CD4-positive, alpha-beta T cell treated with Interferon gamma for 1 hour (primary cell): ENCODE results near the gene KMT2C.
"Not testable (repeated sequence)": the region's sequence is repeated elsewhere in the genome, so short reads cannot be mapped to it uniquely, and the experiment has no call there.

Experiments
- DNase-seq: peaks from one replicate; pipeline ENCODE4 v3.0.0-alpha.2; 2020

KMT2C gene

GRCh38 chr7:152353281-152353680, 82.5 kb downstream of the KMT2C start:
- not testable (repeated sequence) for DNase-seq

DNA sequence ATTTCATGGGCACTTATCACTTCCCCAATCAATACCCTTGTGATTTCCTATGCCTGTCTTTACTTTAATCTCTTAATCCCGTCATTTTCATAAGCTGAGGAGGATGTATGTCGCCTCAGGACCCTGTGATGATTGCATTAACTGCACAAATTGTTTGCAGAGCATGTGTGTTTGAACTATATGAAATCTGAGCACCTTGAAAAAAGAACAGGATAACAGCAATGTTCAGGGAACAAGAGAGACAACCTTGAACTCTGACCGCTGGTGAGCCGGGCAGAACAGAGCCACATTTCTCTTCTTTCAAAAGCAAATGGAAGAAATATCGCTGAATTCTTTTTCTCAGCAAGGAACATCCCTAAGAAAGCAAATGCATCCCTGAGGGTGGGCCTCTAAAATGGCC, 84.1 kb downstream of the KMT2C start:
- not testable (repeated sequence) for DNase-seq

DNA sequence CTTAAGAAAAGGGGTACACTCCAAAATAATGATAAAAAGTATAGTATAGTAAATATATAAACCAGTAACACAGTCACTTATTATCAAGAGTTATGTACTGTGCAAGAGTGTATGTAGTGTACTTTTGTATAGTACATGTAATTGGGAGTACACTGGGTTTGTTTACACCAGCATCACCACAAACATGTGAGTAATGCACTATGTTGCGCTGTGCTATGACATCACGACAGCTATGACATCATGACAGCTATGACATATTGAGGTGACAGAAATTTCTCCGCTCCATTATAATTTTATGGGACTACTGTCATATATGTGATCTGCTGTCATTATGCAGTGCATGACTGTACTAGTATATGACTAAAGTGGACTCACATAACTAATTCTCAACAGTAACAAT, 84.6 kb downstream of the KMT2C start:
- DNase-seq, result no peak

DNA sequence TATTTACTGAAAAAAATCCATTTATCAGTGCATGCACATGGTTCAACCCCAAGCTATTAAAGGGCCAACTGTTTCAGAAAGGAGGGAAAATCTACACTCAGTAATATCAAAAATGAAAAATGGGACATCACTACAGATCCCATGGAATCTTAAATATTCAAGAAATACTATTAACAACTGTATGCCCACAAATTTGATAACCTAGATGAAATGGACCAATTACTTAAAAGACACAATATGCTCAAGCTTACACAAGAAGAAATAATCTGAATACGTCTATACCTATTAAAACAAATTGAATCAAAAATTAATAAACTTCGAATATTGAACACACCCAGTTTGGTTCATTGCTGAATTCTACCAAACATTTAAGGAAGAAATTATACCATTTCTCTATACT, 87.9 kb downstream of the KMT2C start:
- DNase-seq, result no peak

GRCh38 chr7:152344253-152344652, 91.5 kb downstream of the KMT2C start:
- DNase-seq, result no peak

DNA sequence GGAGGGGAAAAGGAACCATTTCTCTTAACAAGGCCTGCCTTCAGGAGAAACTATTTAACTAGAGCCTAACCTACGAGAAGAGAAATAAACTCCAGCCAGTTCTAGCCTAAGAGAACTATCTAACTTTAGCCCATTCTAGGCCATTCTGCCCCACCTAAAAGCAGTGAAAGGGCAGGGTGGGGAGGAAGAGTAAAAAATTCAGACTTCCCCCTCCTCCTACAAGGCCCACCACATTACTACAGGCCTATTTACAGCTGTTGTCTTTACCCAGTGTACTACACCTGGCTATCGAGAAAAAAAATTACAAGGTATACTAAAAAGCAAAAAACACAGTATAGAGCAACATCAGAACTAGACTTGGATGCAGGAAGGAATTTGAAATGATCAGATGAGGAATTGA, 93.0 kb downstream of the KMT2C start:
- DNase-seq, result no peak

DNA sequence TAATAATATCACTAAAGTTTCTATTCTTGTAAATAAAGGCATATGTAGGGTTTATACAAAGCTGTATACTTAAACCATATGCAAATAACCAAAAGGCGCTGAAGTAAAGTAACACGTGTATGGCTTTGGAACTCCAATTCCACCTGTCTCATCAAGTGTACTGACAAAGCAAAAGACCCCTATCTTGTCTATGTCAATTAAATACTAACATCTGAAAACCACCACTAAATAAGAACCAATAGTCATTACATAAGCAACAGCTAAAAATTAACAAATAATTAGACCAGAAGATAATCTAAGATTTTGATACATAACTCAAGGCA, 93.9 kb downstream of the KMT2C start:
- DNase-seq, result no peak

- DNase-seq, result no peak
Observed at GRCh38 chr7:152341039-152341913, 94.5 kb downstream of the KMT2C start.

GRCh38 chr7:152340161-152340560, 95.6 kb downstream of the KMT2C start:
- no peak for DNase-seq

DNA sequence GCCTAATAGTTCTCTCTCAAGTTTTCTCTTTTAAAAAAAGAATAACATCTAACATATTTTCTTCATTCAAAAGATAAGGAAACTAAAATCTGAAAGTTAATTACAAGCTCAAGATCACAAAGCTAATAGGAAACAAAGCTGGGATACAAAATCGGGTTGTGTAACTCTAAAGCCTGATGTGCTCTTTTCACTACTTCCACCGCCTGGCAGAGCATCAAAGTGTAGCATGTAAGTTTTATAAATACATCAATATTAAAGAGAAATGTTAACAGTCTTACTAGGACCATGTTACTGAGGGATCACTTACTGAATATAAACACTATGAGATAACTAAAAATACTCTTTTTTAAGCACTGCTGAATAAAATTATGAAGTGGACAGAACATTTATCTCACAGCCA, 97.2 kb downstream of the KMT2C start:
- DNase-seq, result no peak

DNA sequence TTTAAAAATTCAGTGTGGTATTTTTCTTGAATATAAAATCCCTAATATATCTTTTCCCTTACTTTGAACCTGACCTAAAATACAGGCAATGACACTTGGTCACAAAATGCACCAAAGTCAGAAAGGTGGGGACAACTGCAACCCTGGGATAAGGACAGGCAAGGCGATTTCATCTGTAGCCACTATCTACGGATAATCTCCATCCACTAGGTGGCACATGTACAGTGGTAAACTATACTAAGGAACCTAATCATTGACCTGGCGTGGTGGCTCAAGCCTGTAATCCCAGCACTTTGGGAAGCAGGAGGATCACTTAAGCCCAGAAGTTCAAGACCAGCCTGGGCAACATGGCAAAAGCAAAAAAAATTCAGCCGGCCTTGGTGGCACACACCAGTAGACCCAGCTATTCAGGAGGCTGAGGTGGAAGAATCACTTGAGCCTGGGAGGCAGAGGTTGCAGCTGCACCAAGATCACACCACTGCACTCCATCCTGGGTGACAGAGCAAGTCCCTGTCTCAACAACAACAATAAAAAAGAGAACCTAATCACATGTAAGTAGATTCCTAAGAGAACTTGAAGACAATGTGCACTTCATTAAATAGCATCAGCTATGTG, 98.9 kb downstream of the KMT2C start:
- no peak for DNase-seq

DNA sequence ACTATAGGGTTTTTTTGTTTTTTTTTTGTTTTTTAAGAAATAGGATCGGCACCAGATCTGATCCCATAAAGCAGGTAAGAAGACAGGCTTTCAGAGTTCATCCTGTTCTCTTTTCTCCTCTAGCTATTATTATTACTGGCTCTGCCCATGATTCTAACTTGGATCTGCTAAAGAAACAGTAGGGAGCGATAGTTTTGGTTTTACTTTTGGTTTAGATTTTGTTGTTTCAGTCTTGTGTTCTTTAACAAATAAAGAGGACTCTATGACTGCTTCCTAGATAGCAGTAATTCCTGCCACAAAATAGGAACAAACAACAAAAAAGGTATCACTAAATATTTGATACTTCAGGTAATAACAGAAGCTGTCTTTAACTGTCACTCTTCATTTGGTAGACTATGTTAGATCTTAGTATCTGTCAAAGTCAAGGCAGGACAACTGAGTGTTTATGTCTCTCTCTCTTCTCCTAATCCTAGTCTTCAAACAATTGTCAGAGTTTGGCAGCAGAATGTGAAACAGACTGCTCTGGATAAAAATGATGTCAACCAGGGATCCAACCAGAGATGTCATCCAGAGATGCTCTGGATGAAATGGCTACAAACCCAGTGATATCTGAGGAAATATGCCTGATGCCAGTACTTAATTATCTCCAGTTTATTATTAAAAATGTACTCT, 99.8 kb downstream of the KMT2C start:
- DNase-seq, result no peak

DNA sequence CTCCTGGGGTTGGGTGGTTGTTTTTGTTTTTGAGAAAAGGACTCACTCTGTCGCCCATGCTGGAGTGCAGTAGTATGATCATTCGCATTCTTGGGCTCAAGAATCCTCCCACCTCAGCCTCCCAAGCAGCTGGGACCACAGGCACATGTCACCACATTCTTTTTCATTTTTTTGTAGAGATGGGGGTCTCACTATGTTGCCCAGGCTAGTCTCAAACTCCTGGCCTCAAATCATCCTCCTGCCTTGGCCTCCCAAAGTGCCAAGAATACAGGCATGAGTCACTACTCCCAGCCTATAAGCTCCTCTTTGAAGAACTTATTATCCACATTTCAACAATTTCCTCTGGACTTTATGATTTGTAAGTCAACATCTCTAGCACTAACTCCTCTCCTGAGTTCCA, 102.7 kb downstream of the KMT2C start:
- DNase-seq, result no peak

DNA sequence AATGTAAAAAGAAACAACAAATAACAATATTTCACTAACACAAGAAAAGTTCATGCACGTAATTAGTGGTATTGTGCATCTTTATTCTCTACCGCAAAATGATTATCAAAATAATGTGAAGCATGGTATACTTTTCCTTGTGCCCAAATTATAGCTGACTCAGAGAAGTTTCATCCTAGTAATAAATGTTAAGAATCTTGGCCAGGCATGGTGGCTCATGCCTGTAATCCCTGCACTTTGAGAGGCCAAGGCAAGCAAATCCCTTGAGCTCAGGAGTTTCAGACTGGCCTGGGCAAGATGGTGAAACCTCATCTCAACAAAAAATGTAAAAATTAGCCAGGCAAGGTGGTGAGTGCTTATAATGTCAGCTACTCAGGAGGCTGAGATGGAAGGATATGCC, 105.0 kb downstream of the KMT2C start:
- DNase-seq, result no peak

DNA sequence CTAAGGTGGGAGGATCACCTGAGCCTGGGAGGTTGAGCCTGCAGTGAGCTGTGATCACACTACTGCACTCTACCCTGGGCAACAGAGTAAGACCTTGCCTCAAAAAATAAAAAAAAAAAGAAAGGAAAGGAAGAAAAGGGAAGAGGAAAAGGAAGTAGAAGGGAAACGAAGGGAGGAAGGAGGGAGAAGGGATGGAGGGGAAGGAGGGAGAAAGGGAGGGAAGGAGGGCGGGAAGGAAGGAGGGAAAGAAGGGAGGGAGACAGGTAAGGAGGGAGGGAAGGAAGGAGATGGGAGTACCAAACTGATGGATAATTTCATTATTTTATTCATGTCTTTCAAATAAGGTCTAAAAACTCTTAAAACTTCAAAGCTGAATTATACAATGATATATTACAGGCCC, 106.3 kb downstream of the KMT2C start:
- DNase-seq, result no peak

DNA sequence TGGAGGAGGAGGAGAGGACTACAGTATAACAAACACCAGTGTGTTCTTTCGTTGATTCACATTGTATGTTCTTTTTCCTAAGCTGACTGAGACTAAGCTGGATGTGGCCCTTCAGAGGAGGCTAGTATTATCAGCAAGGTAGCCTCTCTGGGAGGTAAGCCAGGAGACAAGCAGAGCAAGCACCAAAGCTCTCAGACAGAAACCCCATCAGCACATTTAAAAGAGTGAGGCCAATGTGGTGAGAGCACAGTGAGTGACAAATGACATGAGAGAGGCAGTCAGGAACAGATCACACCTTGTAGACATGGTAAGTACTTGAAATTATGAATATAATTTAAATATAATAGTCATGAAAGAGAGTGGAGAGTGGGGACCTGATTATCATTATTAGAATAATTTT, 107.6 kb downstream of the KMT2C start:
- no peak for DNase-seq

DNA sequence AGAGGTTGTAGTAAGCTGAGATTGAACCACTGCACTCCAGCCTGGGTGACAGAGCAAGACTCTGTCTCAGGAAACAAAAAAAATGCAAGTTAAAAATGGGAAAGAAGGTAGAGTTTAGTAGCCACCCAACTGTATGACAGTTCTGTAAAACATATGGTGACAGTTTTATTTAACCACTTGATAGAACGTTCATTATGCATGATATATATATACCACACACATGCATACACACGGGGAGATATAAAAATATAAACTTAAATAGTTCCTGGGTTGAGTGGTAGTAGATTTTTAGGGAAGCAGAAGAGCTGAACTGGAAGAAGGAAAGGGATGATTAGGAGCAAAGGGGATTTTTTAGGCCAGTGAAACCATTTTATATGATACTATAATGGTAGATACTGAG, 120.0 kb downstream of the KMT2C start:
- no peak for DNase-seq

DNA sequence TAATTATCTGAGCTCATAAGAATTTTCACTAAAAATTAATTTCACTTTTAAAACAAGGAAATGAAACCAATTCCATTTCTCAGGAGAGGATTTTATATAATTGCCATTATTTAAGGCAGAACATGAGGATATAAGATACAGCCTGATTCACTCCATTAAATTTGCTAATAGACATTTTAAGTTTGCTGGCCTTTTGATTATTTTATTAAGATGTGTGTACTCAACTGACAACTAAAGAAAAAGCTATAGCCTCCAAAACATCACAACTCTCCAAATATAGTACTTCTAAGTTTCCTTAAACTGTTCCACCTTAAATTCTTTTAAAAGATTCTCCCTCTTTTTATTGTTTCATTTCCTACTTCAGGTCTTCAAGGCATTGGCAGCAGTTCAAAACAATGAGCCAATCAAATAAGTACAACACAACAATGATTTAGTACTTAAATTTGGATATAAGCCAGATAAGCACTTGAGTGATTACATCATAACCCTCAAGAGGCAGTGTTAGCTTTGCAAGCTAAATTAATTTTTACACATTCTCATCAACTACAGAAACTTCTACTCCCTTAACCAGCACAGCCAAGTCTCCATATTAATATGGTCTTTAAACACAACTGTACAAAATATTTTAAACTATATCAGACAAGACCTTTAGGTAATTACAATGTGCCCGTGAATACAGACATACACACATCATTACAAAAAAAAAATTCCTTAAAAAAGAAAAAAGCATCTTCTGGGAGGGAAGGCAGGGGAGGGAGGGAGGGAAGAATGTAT, 121.8 kb downstream of the KMT2C start:
- DNase-seq, result no peak

DNA sequence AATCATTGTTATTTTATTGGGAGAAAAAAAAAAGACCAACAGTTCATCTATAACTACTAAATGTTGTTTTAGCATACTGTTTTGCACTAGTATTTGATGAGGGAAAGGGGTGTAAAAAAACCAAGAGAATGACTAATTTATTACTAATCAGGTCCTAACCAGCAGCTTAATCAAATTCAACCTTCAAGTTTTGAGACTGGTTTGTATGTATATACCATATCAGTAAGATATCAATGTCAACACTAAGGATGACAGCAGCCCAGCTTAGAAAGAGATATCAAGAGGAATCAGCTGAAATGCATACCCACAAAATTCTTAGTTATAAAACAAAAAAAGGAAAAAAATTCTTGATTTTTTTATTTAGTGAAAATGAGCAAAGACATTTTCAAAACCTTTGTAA, 122.6 kb downstream of the KMT2C start:
- DNase-seq, result no peak

GRCh38 chr7:152312316-152312715, 123.5 kb downstream of the KMT2C start:
- DNase-seq, result no peak

GRCh38 chr7:152307902-152308301, 127.9 kb downstream of the KMT2C start:
- no peak for DNase-seq

GRCh38 chr7:152299542-152300143, 136.2 kb downstream of the KMT2C start:
- DNase-seq, result not testable (repeated sequence)

- DNase-seq, result no peak
Observed at GRCh38 chr7:152292897-152293296, 142.9 kb downstream of the KMT2C start.
